ENCODE results near the gene SALL4. TPM values are rescaled to one million over a fixed set of nuclear protein-coding genes. Genes with fewer than 3 reads are reported as not detected.

SALL4 gene
- total and polyA plus RNA-seq, 2 donors (not counting 1 experiment from before 2014, with no cell fraction given), result 0.15 to 1.5 TPM

DNA sequence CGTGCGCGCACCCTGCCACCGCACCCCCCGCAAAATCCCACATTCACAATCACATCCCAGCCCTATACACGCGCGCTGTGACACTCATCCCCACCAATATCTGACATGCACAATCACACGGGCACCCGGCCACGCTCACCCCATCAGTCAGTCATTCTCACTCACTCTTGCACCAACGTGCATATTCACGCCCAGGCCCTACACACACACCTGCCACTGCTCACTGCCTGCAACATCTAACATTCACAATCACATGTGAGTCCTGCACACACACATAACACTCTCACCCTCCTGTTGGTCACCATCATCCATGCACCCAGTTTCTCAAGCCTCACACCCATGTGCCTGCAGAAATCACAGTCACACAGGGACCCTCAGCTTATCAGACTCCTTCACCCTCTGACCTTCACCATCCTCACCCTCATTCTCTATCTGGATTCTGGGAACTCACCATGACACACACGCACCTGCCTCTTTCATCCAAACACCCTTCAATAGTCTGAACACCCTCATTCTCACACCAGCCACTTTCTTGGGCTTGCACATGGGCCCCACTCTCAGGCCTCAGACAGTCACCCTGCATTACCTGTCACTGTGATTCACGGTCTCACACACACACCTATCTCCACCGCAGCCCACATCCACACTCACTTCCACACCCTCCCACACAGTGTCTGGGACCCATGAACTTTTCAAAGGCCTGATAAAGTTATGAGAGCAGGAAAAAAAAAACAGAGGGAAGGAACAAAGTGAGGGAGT, 33.4 kb downstream of the SALL4 start:
- Histone ChIP-seq H3K4me3 (replicated peaks in 1 of 4; ENCODE audit: control extremely low read depth in 1 of 4, insufficient read depth in 1 of 4, low read depth in 3 of 4, low read length in 4 of 4) (peak overlapping the region in 3 of 4 experiments; percentile 21 to 44 (median 37)), H3K4me1 (ENCODE audit: control insufficient read depth, extremely low read depth, insufficient read depth, low read length) (no peaks in the 10 kb centered on the region), H3K27me3 (ENCODE audit: control insufficient read depth, insufficient read depth, low read length) (no peaks in the 10 kb centered on the region), H3K9ac (ENCODE audit: insufficient read depth, low read length) (no peak overlapping the region), H2AFZ (ENCODE audit: low read length) (peak overlapping the region; percentile 49), H3K4me2 (ENCODE audit: extremely low read depth, insufficient read depth, low read length) (peak overlapping the region; percentile 35), H3K79me2 (ENCODE audit: control insufficient read depth, insufficient read depth, low read length) (no peaks in the 10 kb centered on the region), H3K36me3 (ENCODE audit: control insufficient read depth, insufficient read depth, low read length) (no peaks in the 10 kb centered on the region), H3K9me3 (ENCODE audit: control insufficient read depth, insufficient read depth, low read depth, low read length) (no peaks in the 10 kb centered on the region), H4K20me1 (ENCODE audit: control insufficient read depth, extremely low read depth, insufficient read depth, low read length) (no peaks in the 10 kb centered on the region), H3K27ac (ENCODE audit: insufficient read depth, low read length) (no peak overlapping the region)
- DNase-seq (ENCODE audit: low read depth in 2 of 2), result peak in 1 of 2 donors; percentile 13
- TF ChIP-seq EZH2 (IDR thresholded peaks at IDR 0.05; ENCODE audit: low read length, missing control alignments), result no peak
- TF ChIP-seq, protein P1, sequence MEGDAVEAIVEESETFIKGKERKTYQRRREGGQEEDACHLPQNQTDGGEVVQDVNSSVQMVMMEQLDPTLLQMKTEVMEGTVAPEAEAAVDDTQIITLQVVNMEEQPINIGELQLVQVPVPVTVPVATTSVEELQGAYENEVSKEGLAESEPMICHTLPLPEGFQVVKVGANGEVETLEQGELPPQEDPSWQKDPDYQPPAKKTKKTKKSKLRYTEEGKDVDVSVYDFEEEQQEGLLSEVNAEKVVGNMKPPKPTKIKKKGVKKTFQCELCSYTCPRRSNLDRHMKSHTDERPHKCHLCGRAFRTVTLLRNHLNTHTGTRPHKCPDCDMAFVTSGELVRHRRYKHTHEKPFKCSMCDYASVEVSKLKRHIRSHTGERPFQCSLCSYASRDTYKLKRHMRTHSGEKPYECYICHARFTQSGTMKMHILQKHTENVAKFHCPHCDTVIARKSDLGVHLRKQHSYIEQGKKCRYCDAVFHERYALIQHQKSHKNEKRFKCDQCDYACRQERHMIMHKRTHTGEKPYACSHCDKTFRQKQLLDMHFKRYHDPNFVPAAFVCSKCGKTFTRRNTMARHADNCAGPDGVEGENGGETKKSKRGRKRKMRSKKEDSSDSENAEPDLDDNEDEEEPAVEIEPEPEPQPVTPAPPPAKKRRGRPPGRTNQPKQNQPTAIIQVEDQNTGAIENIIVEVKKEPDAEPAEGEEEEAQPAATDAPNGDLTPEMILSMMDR (conservative IDR thresholded peaks at IDR 0.05 in 1 of 2, IDR thresholded peaks at IDR 0.05 in 1 of 2; ENCODE audit: low read depth in 1 of 2, low read length in 2 of 2), result peak in 1 of 2 donors; percentile 14

DNA sequence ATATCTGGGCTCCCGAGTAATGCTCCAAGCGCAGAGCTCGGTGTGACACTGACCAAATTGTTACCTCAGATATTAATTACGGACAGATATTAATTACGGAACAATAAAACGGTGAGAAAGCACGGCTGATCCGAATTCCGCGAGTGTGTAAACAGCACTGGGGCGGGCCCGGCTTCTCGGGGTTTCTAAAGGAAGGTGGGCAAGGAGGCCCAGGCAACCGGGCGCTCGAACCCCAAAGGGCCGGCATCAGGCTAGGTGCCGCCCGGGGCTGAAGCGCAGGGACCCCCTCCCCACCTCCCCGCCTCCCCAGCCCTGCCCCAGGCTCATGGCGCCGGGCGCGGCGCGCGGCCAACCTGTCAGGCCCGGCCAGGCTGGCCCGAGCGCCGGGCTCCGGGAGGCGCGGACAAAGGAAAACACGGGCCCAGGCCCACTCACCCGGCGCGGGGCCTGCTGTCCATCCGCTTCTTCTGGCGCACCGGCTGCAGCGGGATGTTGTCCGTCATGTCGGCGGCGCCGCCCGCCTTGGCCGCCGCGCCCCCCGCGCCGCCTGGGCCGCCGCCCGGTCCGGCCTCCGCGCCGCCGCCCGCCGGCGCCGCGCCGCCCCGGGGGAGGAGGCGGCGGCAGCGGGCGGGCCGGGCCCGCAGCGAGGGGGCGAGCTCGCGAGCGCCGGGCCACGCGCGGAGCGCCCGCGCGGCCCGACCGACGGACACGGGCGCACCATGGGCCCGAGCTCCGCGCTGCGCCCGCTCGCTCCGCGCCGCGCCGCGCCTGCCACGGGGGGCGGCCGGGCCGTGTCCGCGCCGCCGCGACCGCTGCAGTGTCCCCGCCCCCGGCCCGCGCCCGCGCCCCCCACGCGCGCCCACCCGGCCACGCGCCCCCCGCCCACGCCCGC, 34.2 kb downstream of the SALL4 start, which contains the start of gene ATP9A:
TSS of gene ATP9A (minus strand) at position 524 of the 892 bp plus-strand sequence. CDS start at position 503, 21 bp downstream.
- Histone ChIP-seq H3K27me3 (ENCODE audit: control insufficient read depth, insufficient read depth, low read length) (no peaks in the 10 kb centered on the region), H3K9me3 (ENCODE audit: control insufficient read depth, insufficient read depth, low read depth, low read length) (no peaks in the 10 kb centered on the region), H3K27ac (ENCODE audit: insufficient read depth, low read length) (peak within 1 kb of the TSS; percentile 49), H2AFZ (ENCODE audit: low read length) (peak within 1 kb of the TSS; percentile 76), H4K20me1 (ENCODE audit: control insufficient read depth, extremely low read depth, insufficient read depth, low read length) (no peaks in the 10 kb centered on the region), H3K4me2 (ENCODE audit: extremely low read depth, insufficient read depth, low read length) (peak within 1 kb of the TSS; percentile 94), H3K9ac (ENCODE audit: insufficient read depth, low read length) (peak within 1 kb of the TSS; percentile 68), H3K4me1 (ENCODE audit: control insufficient read depth, extremely low read depth, insufficient read depth, low read length) (no peaks in the 10 kb centered on the region), H3K36me3 (ENCODE audit: control insufficient read depth, insufficient read depth, low read length) (no peaks in the 10 kb centered on the region), H3K4me3 (replicated peaks in 1 of 4; ENCODE audit: control extremely low read depth in 1 of 4, insufficient read depth in 1 of 4, low read depth in 3 of 4, low read length in 4 of 4) (peak within 1 kb of the TSS; percentile 85 to 94 (median 88)), H3K79me2 (ENCODE audit: control insufficient read depth, insufficient read depth, low read length) (no peaks in the 10 kb centered on the region)
- no peak for TF ChIP-seq EZH2 (IDR thresholded peaks at IDR 0.05; ENCODE audit: low read length, missing control alignments)
- TF ChIP-seq, protein P1 (conservative IDR thresholded peaks at IDR 0.05 in 1 of 2, IDR thresholded peaks at IDR 0.05 in 1 of 2; ENCODE audit: low read depth in 1 of 2, low read length in 2 of 2), result peak in 1 of 2 donors; percentile 2
- DNase-seq (ENCODE audit: low read depth in 2 of 2), result peak; percentile 21 to 48
